HEK293 (cell line): Measurements from ENCODE around the gene LRBA.

ENCODE experiments used
- CTCF ChIP-seq: fragments of 450-650 bp; formaldehyde crosslinking; IDR thresholded peaks from 2 replicates; pipeline ENCODE4 v1.5.1; 2016; ENCODE audit warnings: missing biosample characterization, missing genetic modification characterization
- FEZF1 ChIP-seq: fragments of 450-650 bp; formaldehyde crosslinking; IDR thresholded peaks from 2 replicates; pipeline ENCODE4 v1.5.1; 2016; ENCODE audit warnings: missing biosample characterization, missing genetic modification characterization
- GFI1B ChIP-seq: fragments of 450-650 bp; formaldehyde crosslinking; IDR thresholded peaks from 2 replicates; pipeline ENCODE4 v1.5.1; 2016; ENCODE audit warnings: missing biosample characterization, missing genetic modification characterization
- HOXA7 ChIP-seq: sonication (generic); formaldehyde crosslinking; IDR thresholded peaks from 2 replicates; pipeline ENCODE4 v1.8.1; 2022; ENCODE audit warnings: missing genetic modification reagents, borderline replicate concordance
- INSM2 ChIP-seq: fragments of 450-650 bp; formaldehyde crosslinking; IDR thresholded peaks from 2 replicates; pipeline ENCODE4 v1.5.1; 2016; ENCODE audit warnings: missing biosample characterization, missing genetic modification characterization
- MZF1 ChIP-seq: fragments of 450-650 bp; formaldehyde crosslinking; IDR thresholded peaks from 2 replicates; pipeline ENCODE4 v1.5.1; 2017; ENCODE audit warnings: missing biosample characterization, missing genetic modification characterization, borderline replicate concordance
- OSR2 ChIP-seq: fragments of 450-650 bp; formaldehyde crosslinking; IDR thresholded peaks from 2 replicates; pipeline ENCODE4 v1.5.1; 2016; ENCODE audit warnings: missing biosample characterization, missing genetic modification characterization
- OVOL3 ChIP-seq: fragments of 450-650 bp; formaldehyde crosslinking; IDR thresholded peaks from 2 replicates; pipeline ENCODE4 v1.5.1; 2016; ENCODE audit warnings: missing biosample characterization, missing genetic modification characterization
- SP2 ChIP-seq: fragments of 450-650 bp; formaldehyde crosslinking; IDR thresholded peaks from 2 replicates; pipeline ENCODE4 v1.5.1; 2016; ENCODE audit warnings: missing biosample characterization, missing genetic modification characterization
- TCF7L2 ChIP-seq: IDR thresholded peaks from 2 replicates; pipeline ENCODE4 v1.6.1; 2011; ENCODE audit warnings: low read depth, mild to moderate bottlenecking, inconsistent platforms, low read length, moderate library complexity, borderline replicate concordance
- ZBTB1 ChIP-seq: fragments of 450-650 bp; formaldehyde crosslinking; IDR thresholded peaks from 2 replicates; pipeline ENCODE4 v1.5.1; 2016; ENCODE audit warnings: missing biosample characterization, missing genetic modification characterization
- ZFP3 ChIP-seq: fragments of 450-650 bp; formaldehyde crosslinking; IDR thresholded peaks from 2 replicates; pipeline ENCODE4 v1.5.1; 2016; ENCODE audit warnings: low read depth, missing biosample characterization, missing genetic modification characterization
- ZFP69B ChIP-seq: fragments of 450-650 bp; formaldehyde crosslinking; IDR thresholded peaks from 2 replicates; pipeline ENCODE4 v1.5.1; 2016; ENCODE audit warnings: missing biosample characterization, missing genetic modification characterization
- ZNF146 ChIP-seq: fragments of 450-650 bp; formaldehyde crosslinking; IDR thresholded peaks from 2 replicates; pipeline ENCODE4 v1.5.1; 2016; ENCODE audit warnings: missing biosample characterization, missing genetic modification characterization
- ZNF157 ChIP-seq: fragments of 450-650 bp; formaldehyde crosslinking; IDR thresholded peaks from 2 replicates; pipeline ENCODE4 v1.5.1; 2016; ENCODE audit warnings: missing biosample characterization, missing genetic modification characterization
- ZNF175 ChIP-seq: fragments of 450-650 bp; formaldehyde crosslinking; IDR thresholded peaks from 2 replicates; pipeline ENCODE4 v1.5.1; 2016; ENCODE audit warnings: missing biosample characterization, missing genetic modification characterization
- ZNF292 ChIP-seq: fragments of 450-650 bp; formaldehyde crosslinking; IDR thresholded peaks from 2 replicates; pipeline ENCODE4 v1.5.1; 2016; ENCODE audit warnings: low read depth, missing biosample characterization, missing genetic modification characterization, borderline replicate concordance
- ZNF324 ChIP-seq: fragments of 450-650 bp; formaldehyde crosslinking; IDR thresholded peaks from 2 replicates; pipeline ENCODE4 v1.5.1; 2016; ENCODE audit warnings: missing biosample characterization, missing genetic modification characterization
- ZNF391 ChIP-seq: fragments of 450-650 bp; formaldehyde crosslinking; IDR thresholded peaks from 2 replicates; pipeline ENCODE4 v1.5.1; 2016; ENCODE audit warnings: low read depth, missing biosample characterization, missing genetic modification characterization, borderline replicate concordance
- ZNF416 ChIP-seq: fragments of 450-650 bp; formaldehyde crosslinking; IDR thresholded peaks from 2 replicates; pipeline ENCODE4 v1.5.1; 2016; ENCODE audit warnings: missing biosample characterization, missing genetic modification characterization
- ZNF555 ChIP-seq: fragments of 450-650 bp; formaldehyde crosslinking; conservative IDR thresholded peaks from 2 replicates; pipeline ENCODE4 v1.5.1; 2017; ENCODE audit warnings: missing biosample characterization, mild to moderate bottlenecking, missing genetic modification characterization, inconsistent platforms
- ZNF561 ChIP-seq: fragments of 450-650 bp; IDR thresholded peaks from 2 replicates; pipeline ENCODE4 v1.5.1; 2018; ENCODE audit warnings: missing biosample characterization, missing genetic modification characterization, borderline replicate concordance
- ZNF596 ChIP-seq: fragments of 450-650 bp; IDR thresholded peaks from 2 replicates; pipeline ENCODE4 v1.5.0; 2018; ENCODE audit warnings: missing biosample characterization, mild to moderate bottlenecking, missing genetic modification characterization, moderate library complexity
- ZNF843 ChIP-seq: fragments of 450-650 bp; formaldehyde crosslinking; IDR thresholded peaks from 2 replicates; pipeline ENCODE4 v1.5.1; 2016; ENCODE audit warnings: missing biosample characterization, missing genetic modification characterization
- ZSCAN23 ChIP-seq: fragments of 450-650 bp; formaldehyde crosslinking; IDR thresholded peaks from 2 replicates; pipeline ENCODE4 v1.5.1; 2016; ENCODE audit warnings: missing biosample characterization, missing genetic modification characterization
- ZXDB ChIP-seq: fragments of 450-650 bp; formaldehyde crosslinking; IDR thresholded peaks from 2 replicates; pipeline ENCODE4 v1.5.1; 2016; ENCODE audit warnings: missing biosample characterization, missing genetic modification characterization
- TF ChIP-seq, protein P1 (sequence below): fragments of 450-650 bp; formaldehyde crosslinking; IDR thresholded peaks from 2 replicates; pipeline ENCODE4 v1.5.1; 2017; ENCODE audit warnings: missing biosample characterization, missing genetic modification characterization
- TF ChIP-seq, protein P2 (sequence below): fragments of 450-650 bp; IDR thresholded peaks from 2 replicates; pipeline ENCODE4 v1.5.1; 2018; ENCODE audit warnings: missing biosample characterization, mild to moderate bottlenecking, missing genetic modification characterization
- TF ChIP-seq, protein P3 (sequence below): fragments of 450-650 bp; formaldehyde crosslinking; IDR thresholded peaks from 2 replicates; pipeline ENCODE4 v1.5.1; 2016; ENCODE audit warnings: missing biosample characterization, missing genetic modification characterization, borderline replicate concordance
- TF ChIP-seq, protein P4 (sequence below): fragments of 450-650 bp; formaldehyde crosslinking; IDR thresholded peaks from 2 replicates; pipeline ENCODE4 v1.5.1; 2016; ENCODE audit warnings: missing biosample characterization, missing genetic modification characterization

Gene LRBA

DNA sequence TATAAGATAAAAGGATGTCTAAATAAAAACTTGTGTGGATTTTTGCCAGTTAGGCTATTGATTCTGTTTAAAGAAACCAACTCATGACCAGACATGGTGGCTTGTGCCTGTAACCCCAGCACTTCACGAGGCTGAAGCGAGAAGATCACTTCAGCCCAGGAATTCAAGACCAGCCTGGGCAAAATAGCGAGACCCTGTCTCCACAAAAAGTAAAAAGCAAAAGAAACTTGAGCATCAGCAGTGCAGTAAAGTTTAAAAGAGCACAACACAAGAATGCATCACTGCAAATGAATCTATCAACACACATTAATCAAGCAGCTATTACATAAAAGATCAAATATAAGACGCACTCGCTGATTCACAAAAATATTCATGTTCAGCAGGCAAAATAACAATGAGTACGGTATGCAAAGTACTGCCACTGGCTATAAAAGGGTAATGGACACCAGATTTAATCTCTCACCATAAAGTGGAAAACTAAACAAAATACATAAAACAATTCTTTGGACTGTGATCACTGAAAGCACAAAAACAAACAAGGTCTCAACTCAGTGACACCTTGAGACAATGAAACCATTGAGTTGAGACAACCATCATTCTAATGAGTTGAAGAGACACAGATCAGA is 41.3 kb downstream of the LRBA start (continued):
- TF ChIP-seq ZFP3 (tag by site-specific recombination) (no peak), ZNF596 (tag by site-specific recombination) (0 out of 2 replicates have a peak, but pooled peaks have one; percentile 41), HOXA7 (CRISPR knock-in tag) (no peak), OSR2 (tag by site-specific recombination) (peak; percentile 96), ZNF843 (tag by site-specific recombination) (peak; percentile 96), ZSCAN23 (tag by site-specific recombination) (peak; percentile 84), ZNF292 (tag by site-specific recombination) (no peak), ZXDB (tag by site-specific recombination) (peak; percentile 89), ZNF157 (tag by site-specific recombination) (no peak), ZFP69B (tag by site-specific recombination) (peak; percentile 66), INSM2 (tag by site-specific recombination) (peak; percentile 96), FEZF1 (tag by site-specific recombination) (peak; percentile 98), ZNF561 (tag by site-specific recombination) (peak; percentile 47; the same call in 1 of the 2 replicates), ZNF146 (tag by site-specific recombination) (peak; percentile 44), ZNF416 (tag by site-specific recombination) (no peak), OVOL3 (tag by site-specific recombination) (peak; percentile 96), ZNF391 (peak; percentile 91; the same call in 1 of the 2 replicates), ZNF175 (tag by site-specific recombination) (no peak), ZNF324 (tag by site-specific recombination) (no peak), ZNF555 (no peak), TCF7L2 (peak; percentile 73; the same call in 1 of the 2 replicates), CTCF (tag by site-specific recombination) (no peak), MZF1 (no peak), GFI1B (tag by site-specific recombination) (0 out of 2 replicates have a peak, but pooled peaks have one; percentile 56), SP2 (tag by site-specific recombination) (no peak), ZBTB1 (tag by site-specific recombination) (0 out of 2 replicates have a peak, but pooled peaks have one; percentile 18)
- TF ChIP-seq, protein P1, sequence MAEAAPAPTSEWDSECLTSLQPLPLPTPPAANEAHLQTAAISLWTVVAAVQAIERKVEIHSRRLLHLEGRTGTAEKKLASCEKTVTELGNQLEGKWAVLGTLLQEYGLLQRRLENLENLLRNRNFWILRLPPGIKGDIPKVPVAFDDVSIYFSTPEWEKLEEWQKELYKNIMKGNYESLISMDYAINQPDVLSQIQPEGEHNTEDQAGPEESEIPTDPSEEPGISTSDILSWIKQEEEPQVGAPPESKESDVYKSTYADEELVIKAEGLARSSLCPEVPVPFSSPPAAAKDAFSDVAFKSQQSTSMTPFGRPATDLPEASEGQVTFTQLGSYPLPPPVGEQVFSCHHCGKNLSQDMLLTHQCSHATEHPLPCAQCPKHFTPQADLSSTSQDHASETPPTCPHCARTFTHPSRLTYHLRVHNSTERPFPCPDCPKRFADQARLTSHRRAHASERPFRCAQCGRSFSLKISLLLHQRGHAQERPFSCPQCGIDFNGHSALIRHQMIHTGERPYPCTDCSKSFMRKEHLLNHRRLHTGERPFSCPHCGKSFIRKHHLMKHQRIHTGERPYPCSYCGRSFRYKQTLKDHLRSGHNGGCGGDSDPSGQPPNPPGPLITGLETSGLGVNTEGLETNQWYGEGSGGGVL: no peak
- TF ChIP-seq, protein P2, sequence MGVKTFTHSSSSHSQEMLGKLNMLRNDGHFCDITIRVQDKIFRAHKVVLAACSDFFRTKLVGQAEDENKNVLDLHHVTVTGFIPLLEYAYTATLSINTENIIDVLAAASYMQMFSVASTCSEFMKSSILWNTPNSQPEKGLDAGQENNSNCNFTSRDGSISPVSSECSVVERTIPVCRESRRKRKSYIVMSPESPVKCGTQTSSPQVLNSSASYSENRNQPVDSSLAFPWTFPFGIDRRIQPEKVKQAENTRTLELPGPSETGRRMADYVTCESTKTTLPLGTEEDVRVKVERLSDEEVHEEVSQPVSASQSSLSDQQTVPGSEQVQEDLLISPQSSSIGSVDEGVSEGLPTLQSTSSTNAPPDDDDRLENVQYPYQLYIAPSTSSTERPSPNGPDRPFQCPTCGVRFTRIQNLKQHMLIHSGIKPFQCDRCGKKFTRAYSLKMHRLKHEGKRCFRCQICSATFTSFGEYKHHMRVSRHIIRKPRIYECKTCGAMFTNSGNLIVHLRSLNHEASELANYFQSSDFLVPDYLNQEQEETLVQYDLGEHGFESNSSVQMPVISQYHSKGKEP (tag by site-specific recombination): peak; percentile 84; the same call in 1 of the 2 replicates
- TF ChIP-seq, protein P3, sequence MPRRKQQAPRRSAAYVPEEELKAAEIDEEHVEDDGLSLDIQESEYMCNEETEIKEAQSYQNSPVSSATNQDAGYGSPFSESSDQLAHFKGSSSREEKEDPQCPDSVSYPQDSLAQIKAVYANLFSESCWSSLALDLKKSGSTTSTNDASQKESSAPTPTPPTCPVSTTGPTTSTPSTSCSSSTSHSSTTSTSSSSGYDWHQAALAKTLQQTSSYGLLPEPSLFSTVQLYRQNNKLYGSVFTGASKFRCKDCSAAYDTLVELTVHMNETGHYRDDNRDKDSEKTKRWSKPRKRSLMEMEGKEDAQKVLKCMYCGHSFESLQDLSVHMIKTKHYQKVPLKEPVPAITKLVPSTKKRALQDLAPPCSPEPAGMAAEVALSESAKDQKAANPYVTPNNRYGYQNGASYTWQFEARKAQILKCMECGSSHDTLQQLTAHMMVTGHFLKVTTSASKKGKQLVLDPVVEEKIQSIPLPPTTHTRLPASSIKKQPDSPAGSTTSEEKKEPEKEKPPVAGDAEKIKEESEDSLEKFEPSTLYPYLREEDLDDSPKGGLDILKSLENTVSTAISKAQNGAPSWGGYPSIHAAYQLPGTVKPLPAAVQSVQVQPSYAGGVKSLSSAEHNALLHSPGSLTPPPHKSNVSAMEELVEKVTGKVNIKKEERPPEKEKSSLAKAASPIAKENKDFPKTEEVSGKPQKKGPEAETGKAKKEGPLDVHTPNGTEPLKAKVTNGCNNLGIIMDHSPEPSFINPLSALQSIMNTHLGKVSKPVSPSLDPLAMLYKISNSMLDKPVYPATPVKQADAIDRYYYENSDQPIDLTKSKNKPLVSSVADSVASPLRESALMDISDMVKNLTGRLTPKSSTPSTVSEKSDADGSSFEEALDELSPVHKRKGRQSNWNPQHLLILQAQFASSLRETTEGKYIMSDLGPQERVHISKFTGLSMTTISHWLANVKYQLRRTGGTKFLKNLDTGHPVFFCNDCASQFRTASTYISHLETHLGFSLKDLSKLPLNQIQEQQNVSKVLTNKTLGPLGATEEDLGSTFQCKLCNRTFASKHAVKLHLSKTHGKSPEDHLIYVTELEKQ (tag by site-specific recombination): peak; percentile 84
- TF ChIP-seq, protein P4, sequence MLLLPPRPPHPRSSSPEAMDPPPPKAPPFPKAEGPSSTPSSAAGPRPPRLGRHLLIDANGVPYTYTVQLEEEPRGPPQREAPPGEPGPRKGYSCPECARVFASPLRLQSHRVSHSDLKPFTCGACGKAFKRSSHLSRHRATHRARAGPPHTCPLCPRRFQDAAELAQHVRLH (tag by site-specific recombination): peak; percentile 87
